B cell (primary cell): ENCODE results near the gene HNRNPH1. TPM values are rescaled to one million over a fixed set of nuclear protein-coding genes. Genes with fewer than 3 reads are reported as not detected.
"Not testable (repeated sequence)": the region's sequence is repeated elsewhere in the genome, so short reads cannot be mapped to it uniquely, and the experiment has no call there.

Experiments
- ATAC-seq: fragments of 200-7000 bp; cut with Tn5 transposase; one replicate; pipeline ENCODE4 v1.10.0; 2021; ENCODE audit warnings: low read depth, mild to moderate bottlenecking, moderate number of reproducible peaks, moderate library complexity
- CTCF ChIA-PET: fragments of 350-600 bp; sonication (Branson Sonifier 250); formaldehyde crosslinking; loops from one replicate; lab custom pipeline; 2021; ENCODE audit warnings: antibody characterized with exemption, inconsistent platforms; lab: Charles Lee
- POLR2A ChIA-PET: fragments of 350-600 bp; sonication (Branson Sonifier 250); formaldehyde crosslinking; loops from one replicate; lab custom pipeline; 2021; ENCODE audit warnings: antibody characterized with exemption; lab: Charles Lee
- DNase-seq: peaks from one replicate; pipeline ENCODE4 v3.0.0; 2013
- H2AFZ ChIP-seq: 2 replicates; pipeline ENCODE4 v1.6.1; 2012; ENCODE audit warnings: mild to moderate bottlenecking, low read depth, low read length; ENCODE audit not compliant: insufficient read depth, poor library complexity, severe bottlenecking
- H3K27ac ChIP-seq, 2 donors: 1 replicate in 1 of 2; 2 replicates in 1 of 2; pipeline ENCODE4 v1.5.1; 2012 to 2013; ENCODE audit warnings: low read length in 2 of 2, mild to moderate bottlenecking in 2 of 2, moderate library complexity in 1 of 2
- H3K27me3 ChIP-seq, 4 experiments: fragments of 200-600 bp in 1 of 4; sonication (generic) in 1 of 4; replicated peaks in 1 of 4; 1 replicate in 2 of 4; 2 replicates in 2 of 4; pipeline versions ENCODE4 v1.6.1 to v1.7.0; 2013 to 2016; ENCODE audit warnings: low read length in 3 of 4, mild to moderate bottlenecking in 2 of 4, mixed read lengths in 1 of 4, moderate library complexity in 1 of 4; ENCODE audit not compliant: insufficient read depth in 4 of 4, control insufficient read depth in 3 of 4; ENCODE audit errors: control extremely low read depth in 1 of 4
- H3K36me3 ChIP-seq, 2 experiments: replicated peaks in 1 of 2; 1 replicate in 1 of 2; 2 replicates in 1 of 2; pipeline versions ENCODE4 v1.6.1 to v1.7.1; 2013; ENCODE audit warnings: low read length in 1 of 2; ENCODE audit not compliant: insufficient read depth in 2 of 2, control insufficient read depth in 1 of 2; ENCODE audit errors: control extremely low read depth in 1 of 2, extremely low read depth in 1 of 2
- H3K4me1 ChIP-seq, 2 donors: fragments of 200-600 bp in 1 of 2; sonication (generic) in 1 of 2; 1 replicate in 1 of 2; 2 replicates in 1 of 2; pipeline versions ENCODE4 v1.5.1 to v1.6.1; 2013 to 2017; ENCODE audit warnings: low read length in 2 of 2; ENCODE audit not compliant: control insufficient read depth in 2 of 2, insufficient read depth in 2 of 2
- H3K4me2 ChIP-seq: replicated peaks from 2 replicates; pipeline ENCODE3; 2012; ENCODE audit warnings: mild to moderate bottlenecking, low read depth, low read length; ENCODE audit not compliant: poor library complexity, severe bottlenecking
- H3K4me3 ChIP-seq, 5 experiments: fragments of 200-600 bp in 1 of 5; sonication (generic) in 1 of 5; 1 replicate in 3 of 5; 2 replicates in 2 of 5; pipeline versions ENCODE4 v1.5.1 to v1.7.0; 2011 to 2016; ENCODE audit warnings: low read length in 4 of 5, mild to moderate bottlenecking in 4 of 5, low read depth in 2 of 5, control low read depth in 1 of 5, moderate library complexity in 1 of 5; ENCODE audit not compliant: insufficient read depth in 1 of 5; ENCODE audit errors: control extremely low read depth in 1 of 5, extremely low read depth in 1 of 5
- H3K79me2 ChIP-seq: fragments of 200-600 bp; sonication (generic); one replicate; pipeline ENCODE4 v1.6.0; 2016; ENCODE audit warnings: low read length; ENCODE audit not compliant: control insufficient read depth, insufficient read depth
- H3K9ac ChIP-seq: fragments of 200-600 bp; sonication (generic); 2 replicates; pipeline ENCODE4 v1.6.1; 2017; ENCODE audit warnings: mild to moderate bottlenecking, low read length, moderate library complexity
- H3K9me3 ChIP-seq, 3 donors: one replicate each; pipeline versions ENCODE4 v1.6.1 to v1.7.1; 2013; ENCODE audit warnings: low read length in 2 of 3; ENCODE audit not compliant: control insufficient read depth in 2 of 3, insufficient read depth in 1 of 3; ENCODE audit errors: control extremely low read depth in 1 of 3
- H4K20me1 ChIP-seq: 2 replicates; pipeline ENCODE4 v1.6.0; 2012; ENCODE audit warnings: mild to moderate bottlenecking, low read length; ENCODE audit not compliant: insufficient read depth, control insufficient read depth, poor library complexity, severe bottlenecking
- H3K27ac Mint-ChIP-seq: one replicate; pipeline ENCODE4 v1.8.0; 2021; ENCODE audit warnings: mixed read lengths
- H3K27me3 Mint-ChIP-seq: one replicate; pipeline ENCODE4 v1.8.0; 2021; ENCODE audit warnings: mixed read lengths
- H3K4me1 Mint-ChIP-seq: one replicate; pipeline ENCODE4 v1.8.0; 2021; ENCODE audit warnings: mixed read lengths
- H3K4me3 Mint-ChIP-seq: one replicate; pipeline ENCODE4 v1.8.0; 2021; ENCODE audit warnings: mixed read lengths
- H3K9me3 Mint-ChIP-seq: one replicate; pipeline ENCODE4 v1.8.0; 2022; ENCODE audit warnings: mixed read lengths; ENCODE audit not compliant: insufficient read depth
- EZH2 ChIP-seq: IDR thresholded peaks from 2 replicates; pipeline ENCODE4 v1.6.1; 2012; ENCODE audit warnings: borderline replicate concordance, low read depth, mild to moderate bottlenecking, moderate library complexity, low read length; ENCODE audit not compliant: insufficient read depth, poor library complexity, severe bottlenecking
- WGBS: methylation state at CpG from one replicate; pipeline ENCODE4 v1.1.5; 2013; ENCODE audit warnings: missing lambda C conversion rate; ENCODE audit not compliant: insufficient coverage; 5-methylcytosine and 5-hydroxymethylcytosine counted together
- intact Hi-C: fragments of 100-400 bp; cut with micrococcal nuclease; formaldehyde crosslinking; loops from one replicate; pipeline ENCODE4 v1.10.0; 2022
- polyA plus RNA-seq: library from polyadenylated mRNA; depleted of rRNA; stranded (reverse); fragments of >200 nt; gene quantifications from 2 replicates; pipeline ENCODE4 v1.2.3, GENCODE V29; 2012
- total RNA-seq, 2 donors: library from RNA; stranded (reverse); fragments of 120-200 nt in 1 of 2; gene quantifications; 1 replicate in 1 of 2; 2 replicates in 1 of 2; pipeline versions ENCODE4 v1.2.3 to v1.2.4, GENCODE V29; 2013 to 2022
- TF ChIP-seq, protein P1 (sequence below): fragments of 200-600 bp; IDR thresholded peaks from one replicate; pipeline ENCODE4 v1.8.0; 2022; ENCODE audit warnings: antibody characterized with exemption, mild to moderate bottlenecking

The HNRNPH1 gene
- total and polyA plus RNA-seq, 2 donors (not counting 1 experiment from before 2014, with no cell fraction given): 471 to 1,412 TPM

DNA sequence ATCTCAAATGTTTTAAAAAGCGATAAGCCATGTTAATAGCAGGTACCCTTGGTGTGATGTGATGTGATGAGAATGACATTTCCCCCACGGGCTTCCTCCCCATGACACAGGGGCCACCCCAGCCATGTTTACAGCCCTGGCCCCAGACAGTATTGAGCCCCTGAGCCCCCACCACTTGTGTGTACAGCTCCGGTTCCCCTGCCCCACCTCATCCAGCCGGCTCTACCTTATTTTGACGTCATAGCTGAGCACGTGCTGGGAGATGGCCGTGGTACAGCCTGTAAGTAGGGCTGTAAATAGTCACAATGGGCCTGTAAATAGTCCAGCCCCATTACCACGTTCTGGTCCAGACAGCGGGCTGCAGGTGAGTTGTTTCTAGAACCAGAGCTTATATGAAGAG, 24.9 kb upstream of the HNRNPH1 start:
- Histone ChIP-seq H3K36me3 (no peaks in the 10 kb centered on the region), H3K9me3 (peaks cover 0 to 5% (median 0%) of the 10 kb centered on the region in 3 donors), H3K79me2 (no peaks in the 10 kb centered on the region), H4K20me1 (no peaks in the 10 kb centered on the region), H3K4me1 (no peaks in the 10 kb centered on the region), H2AFZ (no peak overlapping the region), H3K27ac (no peak overlapping the region), H3K4me2 (no peak overlapping the region), H3K4me3 (no peak overlapping the region), H3K27me3 (no peaks in the 10 kb centered on the region), H3K9ac (no peak overlapping the region)
- TF ChIP-seq EZH2: no peak
- TF ChIP-seq, protein P1, sequence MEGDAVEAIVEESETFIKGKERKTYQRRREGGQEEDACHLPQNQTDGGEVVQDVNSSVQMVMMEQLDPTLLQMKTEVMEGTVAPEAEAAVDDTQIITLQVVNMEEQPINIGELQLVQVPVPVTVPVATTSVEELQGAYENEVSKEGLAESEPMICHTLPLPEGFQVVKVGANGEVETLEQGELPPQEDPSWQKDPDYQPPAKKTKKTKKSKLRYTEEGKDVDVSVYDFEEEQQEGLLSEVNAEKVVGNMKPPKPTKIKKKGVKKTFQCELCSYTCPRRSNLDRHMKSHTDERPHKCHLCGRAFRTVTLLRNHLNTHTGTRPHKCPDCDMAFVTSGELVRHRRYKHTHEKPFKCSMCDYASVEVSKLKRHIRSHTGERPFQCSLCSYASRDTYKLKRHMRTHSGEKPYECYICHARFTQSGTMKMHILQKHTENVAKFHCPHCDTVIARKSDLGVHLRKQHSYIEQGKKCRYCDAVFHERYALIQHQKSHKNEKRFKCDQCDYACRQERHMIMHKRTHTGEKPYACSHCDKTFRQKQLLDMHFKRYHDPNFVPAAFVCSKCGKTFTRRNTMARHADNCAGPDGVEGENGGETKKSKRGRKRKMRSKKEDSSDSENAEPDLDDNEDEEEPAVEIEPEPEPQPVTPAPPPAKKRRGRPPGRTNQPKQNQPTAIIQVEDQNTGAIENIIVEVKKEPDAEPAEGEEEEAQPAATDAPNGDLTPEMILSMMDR: no peak
- CTCF ChIA-PET: no interaction called here
- Mint-ChIP-seq H3K4me1 (no peaks in the 10 kb centered on the region), H3K9me3 (no peaks in the 10 kb centered on the region), H3K4me3 (no peak overlapping the region), H3K27ac (no peak overlapping the region), H3K27me3 (peaks cover 5% of the 10 kb centered on the region)
- no peak for ATAC-seq
- WGBS: 86% methylated on average over 2 of the region's 9 CpGs
- intact Hi-C loops: no loop called here
- no peak for DNase-seq
- POLR2A ChIA-PET: no interaction called here

DNA sequence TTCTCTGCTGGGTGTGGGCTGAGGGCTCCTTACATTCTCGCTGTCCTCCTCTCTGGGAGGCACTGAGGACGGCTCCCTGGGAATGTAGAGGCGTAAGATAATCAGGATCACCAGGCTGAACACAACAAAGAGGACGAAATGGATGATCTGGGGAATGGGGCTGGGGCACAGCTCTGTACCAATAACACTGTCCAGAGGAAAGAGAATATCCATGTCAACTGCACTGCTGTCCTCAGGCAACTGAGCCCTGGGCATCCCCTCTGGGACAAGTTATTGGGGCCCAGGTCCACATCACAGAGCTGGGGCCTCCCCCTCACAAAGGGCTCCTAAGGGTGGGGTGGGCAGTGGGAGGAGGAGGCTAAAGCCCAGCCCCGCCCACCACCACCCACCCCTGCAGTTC, 21.3 kb upstream of the HNRNPH1 start:
- POLR2A ChIA-PET, H3K27me3 Mint-ChIP-seq, H3K27ac ChIP-seq, H3K36me3 ChIP-seq, H3K9ac ChIP-seq, H3K4me1 Mint-ChIP-seq, H3K4me1 ChIP-seq, DNase-seq, H3K27ac Mint-ChIP-seq, H3K9me3 ChIP-seq, H3K4me2 ChIP-seq, H3K27me3 ChIP-seq, ATAC-seq, H3K4me3 ChIP-seq, H3K79me2 ChIP-seq, H2AFZ ChIP-seq, H4K20me1 ChIP-seq, H3K4me3 Mint-ChIP-seq, intact Hi-C loops, H3K9me3 Mint-ChIP-seq, CTCF ChIA-PET: not testable (repeated sequence)
- WGBS: 83% methylated on average over 2 of the region's 5 CpGs

DNA sequence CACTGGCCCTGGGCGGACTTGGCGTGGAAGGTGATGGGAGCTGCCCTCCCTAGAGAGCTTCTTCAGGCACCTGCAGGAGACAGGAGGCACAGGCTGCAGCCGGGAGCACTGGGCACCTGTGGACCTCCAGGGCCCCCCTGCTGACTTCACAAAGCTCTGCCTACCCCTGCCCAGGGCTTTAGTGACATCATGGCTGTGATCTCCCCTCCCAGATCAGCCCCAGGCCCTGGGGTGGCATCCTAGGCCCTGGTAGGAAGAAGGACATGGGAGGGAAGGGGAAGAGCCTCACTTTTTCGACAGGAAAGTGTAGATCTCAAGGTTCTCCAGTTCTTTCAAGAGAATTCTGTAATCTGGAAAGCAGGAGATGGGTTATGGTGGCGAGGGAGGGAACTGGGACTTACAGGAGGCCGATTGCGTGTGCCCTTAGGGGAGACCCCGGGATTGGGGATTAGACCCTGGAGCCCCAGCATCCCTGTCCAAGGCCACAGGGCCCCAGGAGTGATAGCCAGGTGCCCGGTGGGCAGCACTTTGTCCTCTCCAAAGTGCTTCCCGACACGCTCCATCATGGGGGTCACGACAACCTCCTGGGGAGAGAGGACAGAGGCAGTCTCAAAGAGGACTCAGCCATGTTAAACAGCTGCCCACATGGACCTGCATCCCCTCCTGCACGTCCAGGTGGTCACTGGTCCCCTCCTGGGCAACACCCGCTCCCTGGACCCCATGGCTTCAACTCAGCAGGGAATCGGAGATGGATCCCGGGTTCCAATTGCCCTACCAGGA, 19.9 kb upstream of the HNRNPH1 start:
- POLR2A ChIA-PET, H3K9me3 Mint-ChIP-seq, H3K36me3 ChIP-seq, H3K4me3 ChIP-seq, H3K4me1 Mint-ChIP-seq, ATAC-seq, H3K27ac ChIP-seq, intact Hi-C loops, H2AFZ ChIP-seq, H3K27me3 ChIP-seq, H3K4me3 Mint-ChIP-seq, CTCF ChIA-PET, H3K9ac ChIP-seq, H3K9me3 ChIP-seq, H3K79me2 ChIP-seq, DNase-seq, H3K4me1 ChIP-seq, H3K27ac Mint-ChIP-seq, H3K27me3 Mint-ChIP-seq, H3K4me2 ChIP-seq, H4K20me1 ChIP-seq: not testable (repeated sequence)
- 85% methylated on average over 13 of the region's 16 CpGs for WGBS
